Immature natural killer cell (primary cell): ENCODE data around the gene SLC24A4. TPM values are rescaled to one million over a fixed set of nuclear protein-coding genes. Genes with fewer than 3 reads are reported as not detected.

Experiments
- DNase-seq, 3 donors: peaks; one replicate each; pipeline ENCODE4 v3.0.0; 2022; ENCODE audit warnings: mixed read lengths in 1 of 3
- H3K27ac Mint-ChIP-seq, 6 donors: one replicate each; pipeline ENCODE4 v1.8.0; 2020; ENCODE audit warnings: mixed read lengths in 6 of 6, mild to moderate bottlenecking in 5 of 6, inconsistent platforms in 4 of 6, moderate library complexity in 3 of 6
- H3K27me3 Mint-ChIP-seq, 3 donors: one replicate each; pipeline ENCODE4 v1.8.0; 2020 to 2021; ENCODE audit warnings: low read depth in 3 of 3, mild to moderate bottlenecking in 3 of 3, mixed read lengths in 3 of 3, moderate library complexity in 3 of 3, inconsistent platforms in 1 of 3
- H3K36me3 Mint-ChIP-seq, 3 donors: one replicate each; pipeline ENCODE4 v1.8.0; 2020; ENCODE audit warnings: mixed read lengths in 3 of 3, inconsistent platforms in 2 of 3, mild to moderate bottlenecking in 2 of 3
- H3K4me1 Mint-ChIP-seq, 2 donors: one replicate each; pipeline ENCODE4 v1.8.0; 2020; ENCODE audit warnings: inconsistent platforms in 2 of 2, mild to moderate bottlenecking in 2 of 2, mixed read lengths in 2 of 2, moderate library complexity in 1 of 2
- H3K4me3 Mint-ChIP-seq, 5 donors: one replicate each; pipeline ENCODE4 v1.8.0; 2020; ENCODE audit warnings: mild to moderate bottlenecking in 5 of 5, mixed read lengths in 5 of 5, inconsistent platforms in 3 of 5, moderate library complexity in 3 of 5
- H3K9me3 Mint-ChIP-seq, 6 donors: one replicate each; pipeline ENCODE4 v1.8.0; 2020; ENCODE audit warnings: mild to moderate bottlenecking in 6 of 6, mixed read lengths in 6 of 6, inconsistent platforms in 4 of 6, moderate library complexity in 3 of 6
- polyA plus RNA-seq, 3 donors: library from polyadenylated mRNA; unstranded; fragments of 300-500 nt; fragmentation: Illumina TruSeq; gene quantifications; one replicate each; pipeline ENCODE4 v1.2.3, GENCODE V29; 2021

The SLC24A4 gene
- polyA plus RNA-seq, 3 donors from 2014 or later = 0.05 to 0.52 (median 0.12) TPM

DNA sequence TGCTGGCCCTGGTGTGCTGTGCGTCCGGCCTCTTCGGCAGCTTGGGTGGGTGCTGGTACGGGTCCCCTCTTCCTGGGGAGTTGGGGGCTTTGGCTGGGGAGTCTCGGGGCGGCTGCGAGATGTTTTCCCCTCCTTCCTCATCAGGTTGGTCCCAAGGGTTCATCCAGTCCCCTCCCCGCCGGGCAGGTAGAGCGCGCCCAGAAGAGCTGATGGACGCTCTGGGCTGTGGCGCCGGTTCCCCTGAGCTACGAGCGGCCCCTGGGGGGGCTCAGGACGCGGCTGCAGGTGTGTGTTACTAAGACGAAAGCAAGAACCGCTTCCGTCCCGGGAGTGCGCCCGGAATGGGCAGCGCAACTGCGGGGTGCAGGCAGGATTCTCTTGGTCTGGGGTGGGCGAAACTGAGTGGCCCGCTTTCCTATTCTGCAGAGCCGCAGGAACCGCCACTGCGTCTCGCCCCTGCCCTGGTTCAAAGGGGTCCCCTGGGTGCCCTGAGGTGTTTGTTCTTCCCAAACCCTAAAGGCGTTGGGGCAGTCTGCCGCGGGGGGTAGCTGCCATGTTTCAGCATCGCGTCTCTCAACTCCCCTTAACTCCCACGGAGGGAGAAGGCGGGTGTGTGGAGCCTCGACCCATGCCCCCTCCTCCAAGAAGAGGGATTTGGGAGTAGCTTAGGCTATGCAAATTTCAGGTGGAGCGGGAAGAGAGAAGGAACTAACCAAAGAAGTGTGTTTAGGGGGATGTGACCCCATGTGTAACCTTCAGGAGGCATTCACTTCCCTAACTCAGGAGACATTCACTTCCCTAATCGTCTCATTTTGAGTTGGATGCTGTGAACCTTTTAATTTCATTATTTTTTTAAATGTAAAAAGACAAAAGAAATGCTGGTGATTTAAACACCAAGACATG is 1.2 kb downstream of the SLC24A4 start:
- H3K36me3 Mint-ChIP-seq = no peaks in the 10 kb centered on the region
- H3K9me3 Mint-ChIP-seq = no peaks in the 10 kb centered on the region
- H3K4me3 Mint-ChIP-seq = peak overlapping the region in 4 of 5 donors; percentile 4 to 49 (median 25)
- DNase-seq = no peak
- H3K27ac Mint-ChIP-seq = no peak overlapping the region
- H3K27me3 Mint-ChIP-seq = peaks cover 15 to 31% (median 16%) of the 10 kb centered on the region in 3 donors
- H3K4me1 Mint-ChIP-seq = peaks cover 0 to 6% of the 10 kb centered on the region in 2 donors

- Mint-ChIP-seq H3K4me1 (peaks cover 0 to 6% of the 10 kb centered on the region in 2 donors), H3K9me3 (no peaks in the 10 kb centered on the region), H3K36me3 (no peaks in the 10 kb centered on the region), H3K27ac (no peak overlapping the region), H3K4me3 (no peak overlapping the region), H3K27me3 (peaks cover 10 to 21% (median 16%) of the 10 kb centered on the region in 3 donors)
- no peak for DNase-seq
Observed at GRCh38 chr14:92325835-92326234, 2.9 kb downstream of the SLC24A4 start.

DNA sequence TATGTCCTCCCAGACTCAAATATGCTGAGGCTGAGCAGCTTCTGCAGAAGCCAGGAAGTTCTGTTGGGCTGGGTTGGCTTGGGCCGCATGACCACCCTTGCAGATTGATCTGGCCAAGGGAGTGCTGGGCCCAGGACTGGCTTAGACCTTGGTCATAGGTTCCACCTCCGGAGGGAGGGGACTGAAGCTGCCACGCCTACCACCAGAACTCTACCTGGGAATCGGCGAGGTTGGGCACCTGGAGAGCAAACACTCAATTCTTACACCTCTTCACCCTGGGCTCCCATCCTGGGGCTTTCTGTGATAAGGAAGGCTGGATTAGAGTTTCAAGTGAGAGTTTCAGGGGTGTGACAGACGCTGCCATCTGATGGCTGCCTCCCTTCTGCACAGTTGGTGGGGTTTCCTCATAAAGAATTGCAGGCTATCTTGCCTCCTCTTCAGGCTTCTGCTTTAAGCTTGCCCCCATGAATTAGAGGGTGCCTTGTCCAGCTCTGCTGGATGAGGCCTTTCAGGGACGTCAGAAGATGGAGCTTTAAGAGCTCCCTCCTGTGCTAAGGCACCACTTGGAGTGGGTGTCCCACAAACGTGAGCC is 5.8 kb downstream of the SLC24A4 start:
- Mint-ChIP-seq H3K27ac (no peak overlapping the region), H3K27me3 (peaks cover 7 to 16% (median 7%) of the 10 kb centered on the region in 3 donors), H3K4me3 (no peak overlapping the region), H3K4me1 (no peaks in the 10 kb centered on the region), H3K9me3 (no peaks in the 10 kb centered on the region), H3K36me3 (no peaks in the 10 kb centered on the region)
- no peak for DNase-seq

- H3K9me3 Mint-ChIP-seq = no peaks in the 10 kb centered on the region
- no peak overlapping the region for H3K4me3 Mint-ChIP-seq
- peaks cover 0 to 2% (median 1%) of the 10 kb centered on the region in 3 donors for H3K27me3 Mint-ChIP-seq
- DNase-seq = no peak
- H3K27ac Mint-ChIP-seq = no peak overlapping the region
- no peaks in the 10 kb centered on the region for H3K4me1 Mint-ChIP-seq
- H3K36me3 Mint-ChIP-seq = no peaks in the 10 kb centered on the region
Observed at GRCh38 chr14:92334050-92334449, 11.1 kb downstream of the SLC24A4 start.

DNA sequence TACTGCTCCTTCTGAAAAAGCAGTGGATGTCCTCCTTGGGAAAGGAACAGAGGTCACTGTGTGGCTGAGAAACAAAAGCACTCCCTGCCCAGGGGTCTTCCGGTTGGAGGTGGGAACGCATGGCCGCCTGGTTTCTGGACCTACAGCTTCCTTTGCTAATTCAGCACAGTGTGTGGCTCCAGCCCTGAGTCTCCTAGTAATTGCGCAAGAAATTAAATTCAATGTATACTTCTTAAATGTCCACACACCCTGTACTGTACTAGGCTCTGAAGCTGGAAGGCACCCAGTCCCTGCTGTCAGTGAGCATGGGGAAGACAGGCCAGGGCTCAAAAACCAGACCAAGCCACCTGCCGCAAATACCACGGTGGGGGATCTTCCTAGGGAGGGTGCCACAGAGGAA is 13.4 kb downstream of the SLC24A4 start:
- no peaks in the 10 kb centered on the region for H3K9me3 Mint-ChIP-seq

GRCh38 chr14:92339426-92339825 is 16.5 kb downstream of the SLC24A4 start:
- no peak for DNase-seq
- no peak overlapping the region for H3K27ac Mint-ChIP-seq
- no peaks in the 10 kb centered on the region for H3K36me3 Mint-ChIP-seq
- H3K4me3 Mint-ChIP-seq = no peak overlapping the region
- H3K27me3 Mint-ChIP-seq = peaks cover 1 to 6% (median 3%) of the 10 kb centered on the region in 3 donors
- H3K4me1 Mint-ChIP-seq = no peaks in the 10 kb centered on the region
- no peaks in the 10 kb centered on the region for H3K9me3 Mint-ChIP-seq

More for the DNA sequence above, 13.4 kb downstream of the SLC24A4 start:
- DNase-seq = no peak
- Mint-ChIP-seq H3K36me3 (no peaks in the 10 kb centered on the region), H3K4me3 (no peak overlapping the region), H3K27me3 (peaks cover 2 to 4% (median 3%) of the 10 kb centered on the region in 3 donors), H3K27ac (no peak overlapping the region), H3K4me1 (no peaks in the 10 kb centered on the region)

DNA sequence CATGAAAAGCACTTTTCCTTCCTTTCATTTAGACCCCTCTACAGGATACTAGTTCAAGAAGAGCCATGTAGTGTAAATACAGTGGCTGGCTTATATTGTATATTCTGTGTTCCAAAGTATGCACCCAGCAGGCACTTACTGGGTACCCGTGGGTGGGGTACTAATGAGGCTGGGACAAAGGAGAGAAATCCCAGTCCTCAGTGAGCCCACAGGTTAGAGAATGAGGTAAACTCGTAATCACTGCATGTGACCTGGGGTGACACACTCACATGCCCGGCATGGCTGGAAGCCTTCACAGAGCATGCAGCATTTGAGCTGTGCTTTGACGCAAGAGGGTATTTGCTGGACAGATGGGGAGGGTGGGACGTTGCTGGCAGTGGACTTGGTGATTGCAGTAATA is 17.1 kb downstream of the SLC24A4 start:
- Mint-ChIP-seq H3K4me3 (no peak overlapping the region), H3K36me3 (no peaks in the 10 kb centered on the region), H3K4me1 (no peaks in the 10 kb centered on the region), H3K27ac (no peak overlapping the region), H3K9me3 (no peaks in the 10 kb centered on the region), H3K27me3 (peaks cover 1 to 6% (median 3%) of the 10 kb centered on the region in 3 donors)
- no peak for DNase-seq

DNA sequence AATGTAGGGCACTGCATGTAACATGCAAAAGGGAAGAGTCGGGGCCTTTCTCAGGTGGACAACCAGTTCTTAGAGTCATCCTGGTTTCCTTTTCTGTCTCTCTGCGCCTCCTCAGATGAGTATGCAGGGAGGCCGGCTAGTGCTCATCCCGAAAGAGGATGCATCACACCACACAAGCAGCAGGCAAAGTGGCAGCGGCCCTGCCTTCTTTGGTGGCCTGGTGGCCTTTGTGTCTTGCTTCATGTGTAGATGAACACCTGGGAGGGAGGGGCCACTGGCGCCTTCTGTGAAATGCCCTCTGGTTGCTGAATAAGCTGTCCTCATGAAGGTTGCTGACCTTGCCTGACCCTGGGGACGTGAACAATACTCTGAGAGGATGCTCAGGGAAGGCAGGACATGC is 18.0 kb downstream of the SLC24A4 start:
- H3K9me3 Mint-ChIP-seq = no peaks in the 10 kb centered on the region
- H3K27me3 Mint-ChIP-seq = peaks cover 1 to 6% (median 3%) of the 10 kb centered on the region in 3 donors
- DNase-seq = no peak

GRCh38 chr14:92341791-92342190 is 18.8 kb downstream of the SLC24A4 start:
- Mint-ChIP-seq H3K4me3 (no peak overlapping the region), H3K9me3 (no peaks in the 10 kb centered on the region), H3K4me1 (no peaks in the 10 kb centered on the region), H3K36me3 (no peaks in the 10 kb centered on the region), H3K27me3 (peaks cover 1 to 6% (median 3%) of the 10 kb centered on the region in 3 donors), H3K27ac (no peak overlapping the region)
- DNase-seq = no peak

More for the DNA sequence above, 18.0 kb downstream of the SLC24A4 start:
- H3K27ac Mint-ChIP-seq = no peak overlapping the region
- no peaks in the 10 kb centered on the region for H3K4me1 Mint-ChIP-seq
- H3K4me3 Mint-ChIP-seq = no peak overlapping the region
- no peaks in the 10 kb centered on the region for H3K36me3 Mint-ChIP-seq

GRCh38 chr14:92348154-92348553 is 25.2 kb downstream of the SLC24A4 start:
- Mint-ChIP-seq H3K9me3 (no peaks in the 10 kb centered on the region), H3K4me1 (no peaks in the 10 kb centered on the region), H3K27ac (no peak overlapping the region), H3K4me3 (no peak overlapping the region), H3K36me3 (no peaks in the 10 kb centered on the region), H3K27me3 (peaks cover 2 to 7% (median 3%) of the 10 kb centered on the region in 3 donors)
- DNase-seq = no peak

DNA sequence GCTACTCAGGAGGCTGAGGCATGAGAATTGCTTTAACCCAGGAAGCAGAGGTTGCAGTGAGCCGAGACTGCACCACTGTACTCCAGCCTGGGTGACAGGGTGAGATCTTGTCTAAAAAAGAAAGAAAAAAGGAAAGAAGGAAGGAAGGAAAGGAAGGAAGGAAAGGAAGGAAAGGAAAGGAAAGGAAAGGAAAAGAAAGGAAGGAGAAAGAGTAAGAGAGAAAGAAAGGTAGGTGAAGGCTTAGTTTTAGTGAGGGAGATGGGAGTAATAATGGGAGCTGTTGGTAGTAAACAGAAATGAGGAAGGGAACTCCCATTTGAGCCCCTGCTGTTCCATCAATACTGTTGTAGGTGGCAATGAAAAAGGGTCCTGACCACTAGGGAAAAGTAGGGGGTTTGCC is 28.8 kb downstream of the SLC24A4 start:
- no peaks in the 10 kb centered on the region for H3K4me1 Mint-ChIP-seq
- no peak overlapping the region for H3K4me3 Mint-ChIP-seq
- peaks cover 2 to 7% (median 5%) of the 10 kb centered on the region in 3 donors for H3K27me3 Mint-ChIP-seq
- no peaks in the 10 kb centered on the region for H3K9me3 Mint-ChIP-seq
- DNase-seq = no peak
- H3K27ac Mint-ChIP-seq = peak overlapping the region in 1 of 6 donors; percentile 73
- H3K36me3 Mint-ChIP-seq = no peaks in the 10 kb centered on the region

GRCh38 chr14:92352158-92352985 is 29.4 kb downstream of the SLC24A4 start:
- Mint-ChIP-seq H3K27ac (peak overlapping the region in 2 of 6 donors; percentile 11 to 73), H3K36me3 (no peaks in the 10 kb centered on the region), H3K9me3 (no peaks in the 10 kb centered on the region), H3K4me1 (no peaks in the 10 kb centered on the region), H3K27me3 (peaks cover 2 to 7% (median 5%) of the 10 kb centered on the region in 3 donors), H3K4me3 (no peak overlapping the region)
- peak in 1 of 3 donors; percentile 9 for DNase-seq

- peaks cover 5 to 10% (median 5%) of the 10 kb centered on the region in 3 donors for H3K27me3 Mint-ChIP-seq
- DNase-seq = no peak
- H3K4me1 Mint-ChIP-seq = no peaks in the 10 kb centered on the region
- H3K27ac Mint-ChIP-seq = no peak overlapping the region
- H3K9me3 Mint-ChIP-seq = no peaks in the 10 kb centered on the region
- H3K36me3 Mint-ChIP-seq = no peaks in the 10 kb centered on the region
- no peak overlapping the region for H3K4me3 Mint-ChIP-seq
Observed at GRCh38 chr14:92353447-92353846, 30.5 kb downstream of the SLC24A4 start.
